Activated CD4-positive, alpha-beta memory T cell treated with anti-CD3 and anti-CD28 coated beads for 36 hours (primary cell): Measurements from ENCODE around the gene CEP78. TPM values are rescaled to one million over a fixed set of nuclear protein-coding genes. Genes with fewer than 3 reads are reported as not detected.
"Not testable (repeated sequence)": the region's sequence is repeated elsewhere in the genome, so short reads cannot be mapped to it uniquely, and the experiment has no call there.

ENCODE experiments used
- CTCF ChIA-PET: fragments of 350-600 bp; sonication (Branson Sonifier 250); formaldehyde crosslinking; loops from one replicate; lab custom pipeline; 2021; ENCODE audit warnings: antibody characterized with exemption, inconsistent platforms; lab: Charles Lee
- POLR2A ChIA-PET: fragments of 350-600 bp; sonication (Branson Sonifier 250); formaldehyde crosslinking; loops from one replicate; lab custom pipeline; 2021; ENCODE audit warnings: antibody characterized with exemption; lab: Charles Lee
- DNase-seq: peaks from one replicate; pipeline ENCODE4 v3.0.0-alpha.2; 2020
- H3K27ac Mint-ChIP-seq: one replicate; pipeline ENCODE4 v1.8.0; 2021; ENCODE audit warnings: mixed read lengths
- H3K27me3 Mint-ChIP-seq: one replicate; pipeline ENCODE4 v1.8.0; 2021; ENCODE audit warnings: mixed read lengths
- H3K36me3 Mint-ChIP-seq: one replicate; pipeline ENCODE4 v1.8.0; 2021; ENCODE audit warnings: mixed read lengths
- H3K4me1 Mint-ChIP-seq: one replicate; pipeline ENCODE4 v1.8.0; 2021; ENCODE audit warnings: low read depth, mixed read lengths
- H3K4me3 Mint-ChIP-seq: one replicate; pipeline ENCODE4 v1.8.0; 2021; ENCODE audit warnings: mild to moderate bottlenecking, mixed read lengths
- H3K9me3 Mint-ChIP-seq: one replicate; pipeline ENCODE4 v1.8.0; 2021; ENCODE audit warnings: mixed read lengths
- intact Hi-C: fragments of 100-400 bp; cut with micrococcal nuclease; formaldehyde crosslinking; loops from one replicate; pipeline ENCODE4 v1.15.1; 2023
- total RNA-seq, 2 experiments: library from RNA; stranded (reverse); gene quantifications; one replicate each; pipeline ENCODE4 v1.2.3, GENCODE V29; 2021

CEP78 gene
- total RNA-seq, 2 experiments from 2014 or later: 40.1 to 42.2 TPM

DNA sequence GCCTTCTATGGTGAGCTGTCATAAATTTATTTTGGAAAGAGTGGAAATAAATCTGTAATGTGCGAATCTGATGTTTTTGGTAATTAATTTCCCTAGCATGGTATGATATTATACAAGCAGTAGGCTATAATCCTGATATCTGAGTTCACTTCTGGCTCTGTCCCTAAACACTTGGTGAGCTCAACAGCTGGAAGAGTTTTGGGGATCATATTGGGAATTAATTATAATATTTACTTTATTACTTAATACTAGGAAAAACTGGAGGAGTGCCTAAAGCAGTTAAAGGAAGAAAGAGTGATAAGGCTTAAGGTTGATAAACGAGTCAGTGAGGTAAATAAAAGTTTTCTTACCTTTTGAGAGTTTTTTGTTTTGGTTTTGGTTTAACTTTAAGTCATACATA is 26.8 kb downstream of the CEP78 start:
- Mint-ChIP-seq H3K27me3 (no peaks in the 10 kb centered on the region), H3K9me3 (no peaks in the 10 kb centered on the region), H3K4me1 (no peaks in the 10 kb centered on the region), H3K4me3 (no peak overlapping the region), H3K27ac (no peak overlapping the region), H3K36me3 (peaks cover 17% of the 10 kb centered on the region)
- CTCF ChIA-PET: interaction anchor here (0.7 to 1.8 kb wide), 3 partner anchors 35 to 107 kb away, joined by 3 to 7 read pairs (median 3); partner anchors contain the start of gene PSAT1
- no peak for DNase-seq
- intact Hi-C loops: no loop called here
- POLR2A ChIA-PET: no interaction called here

- no peaks in the 10 kb centered on the region for H3K4me1 Mint-ChIP-seq
- H3K27ac Mint-ChIP-seq: no peak overlapping the region
- ChIA-PET POLR2A (interaction anchor here (1.0 kb wide), 1 partner anchor 26 kb away, joined by 3 read pairs; no protein-coding TSS in a partner anchor), CTCF (interaction anchor here (1.0 kb wide), 1 partner anchor 10 kb away, joined by 3 read pairs; no protein-coding TSS in a partner anchor)
- H3K9me3 Mint-ChIP-seq: no peaks in the 10 kb centered on the region
- H3K4me3 Mint-ChIP-seq: no peak overlapping the region
- peaks cover 34% of the 10 kb centered on the region for H3K36me3 Mint-ChIP-seq
- intact Hi-C loops: no loop called here
- no peaks in the 10 kb centered on the region for H3K27me3 Mint-ChIP-seq
- no peak for DNase-seq
These were observed 32.0 kb downstream of the CEP78 start for GRCh38 chr9:78267889-78268288.

DNA sequence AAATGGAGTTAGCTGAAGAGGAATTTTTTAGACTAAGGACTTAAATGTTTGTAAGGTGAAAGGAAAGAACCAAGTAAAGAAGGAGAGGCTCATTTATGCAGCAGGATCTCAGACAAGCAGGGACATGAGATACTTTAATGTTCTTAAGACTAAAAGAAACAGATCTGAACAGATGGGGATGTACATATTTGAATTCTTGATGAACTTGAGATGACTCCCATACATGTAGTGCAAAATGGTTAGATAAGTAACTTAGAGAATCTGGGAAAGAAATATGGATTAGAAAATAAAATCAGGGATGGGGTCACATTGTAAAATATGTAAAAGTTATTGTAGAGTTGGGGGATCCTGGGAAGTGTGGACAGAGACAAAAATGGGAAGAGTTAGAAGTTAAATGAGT is 33.9 kb downstream of the CEP78 start:
- no peaks in the 10 kb centered on the region for H3K9me3 Mint-ChIP-seq
- DNase-seq: no peak
- POLR2A ChIA-PET: no interaction called here
- no peak overlapping the region for H3K4me3 Mint-ChIP-seq
- H3K27me3 Mint-ChIP-seq: no peaks in the 10 kb centered on the region
- no peak overlapping the region for H3K27ac Mint-ChIP-seq
- CTCF ChIA-PET: no interaction called here
- H3K4me1 Mint-ChIP-seq: no peaks in the 10 kb centered on the region
- intact Hi-C loops: no loop called here
- H3K36me3 Mint-ChIP-seq: peaks cover 33% of the 10 kb centered on the region

DNA sequence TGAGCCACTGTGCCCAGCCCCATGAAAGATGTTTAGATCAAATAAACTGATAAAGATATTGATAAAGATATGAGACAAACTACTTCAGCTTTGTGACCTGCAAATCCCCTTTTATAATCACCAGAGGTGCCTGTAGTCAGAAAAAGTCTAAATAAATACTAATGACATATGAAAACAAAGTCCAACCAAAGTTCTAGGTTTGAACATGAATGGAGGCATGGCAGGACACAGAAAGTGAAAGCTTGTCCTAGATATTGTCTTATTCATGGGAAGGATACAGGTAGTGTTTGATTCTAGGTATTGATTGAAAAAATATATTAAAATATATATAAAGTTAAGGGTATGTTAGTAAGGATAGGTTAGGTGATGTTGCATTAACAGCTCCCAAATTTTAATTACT is 36.4 kb downstream of the CEP78 start:
- intact Hi-C loops: no loop called here
- H3K4me1 Mint-ChIP-seq: no peaks in the 10 kb centered on the region
- no peak overlapping the region for H3K4me3 Mint-ChIP-seq
- ChIA-PET CTCF (no interaction called here), POLR2A (interaction anchor here (1.5 kb wide), 1 partner anchor 25 kb away, joined by 7 read pairs; the partner anchor contains the start of gene PSAT1)
- DNase-seq: no peak
- no peak overlapping the region for H3K27ac Mint-ChIP-seq
- H3K27me3 Mint-ChIP-seq: no peaks in the 10 kb centered on the region
- H3K9me3 Mint-ChIP-seq: no peaks in the 10 kb centered on the region
- H3K36me3 Mint-ChIP-seq: peaks cover 19% of the 10 kb centered on the region

DNA sequence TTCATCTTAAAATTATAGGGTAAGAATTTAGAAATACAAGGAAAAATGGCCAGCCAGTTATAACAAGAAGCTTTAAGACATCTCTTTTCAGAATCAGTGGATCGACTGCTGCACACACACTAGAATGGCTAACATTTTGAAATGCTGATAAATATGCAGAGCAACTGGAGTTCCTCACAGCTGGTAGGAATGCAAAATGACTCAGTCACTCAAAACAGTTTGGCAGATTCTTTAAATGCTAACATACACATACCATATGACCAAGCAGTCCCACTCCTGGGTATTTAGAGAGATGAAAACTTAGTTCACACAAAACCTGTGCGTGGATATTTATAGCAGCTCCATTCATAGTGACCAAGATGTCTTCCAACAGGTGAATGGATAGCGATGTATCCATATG is 37.9 kb downstream of the CEP78 start:
- Mint-ChIP-seq H3K9me3 (no peaks in the 10 kb centered on the region), H3K4me1 (no peaks in the 10 kb centered on the region), H3K4me3 (no peak overlapping the region), H3K27me3 (no peaks in the 10 kb centered on the region), H3K27ac (no peak overlapping the region), H3K36me3 (peaks cover 12% of the 10 kb centered on the region)
- POLR2A ChIA-PET: no interaction called here
- CTCF ChIA-PET: no interaction called here
- intact Hi-C loops: no loop called here
- no peak for DNase-seq

DNA sequence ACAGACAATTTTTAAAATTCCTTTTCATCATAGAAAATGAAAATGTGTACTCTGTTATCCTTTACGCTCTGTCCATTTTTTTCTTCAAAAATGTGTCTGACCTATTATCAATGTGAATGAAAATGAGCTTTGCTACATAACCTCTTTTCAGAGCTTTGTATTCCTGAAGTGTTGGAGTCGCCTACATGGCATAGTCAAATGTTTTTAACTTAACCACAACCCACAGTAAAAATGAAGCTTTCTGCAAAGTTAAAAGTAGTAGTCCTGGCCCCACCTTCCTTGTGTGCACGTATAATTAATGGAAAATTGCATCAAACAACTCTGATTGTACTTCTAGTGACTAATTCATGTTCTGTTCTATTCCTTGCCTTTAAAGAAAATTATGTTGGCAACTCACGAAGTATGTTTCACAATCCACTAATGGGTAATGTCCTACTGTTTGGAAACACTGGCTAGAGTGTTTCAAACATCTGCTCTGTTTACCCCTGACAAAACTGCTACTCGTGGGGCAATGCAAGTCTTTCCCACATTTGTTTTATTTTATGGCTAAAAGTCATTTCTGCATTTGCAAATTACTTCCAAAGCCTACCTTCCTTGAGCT is 42.4 kb downstream of the CEP78 start:
- peaks cover under 1% of the 10 kb centered on the region for H3K27me3 Mint-ChIP-seq
- ChIA-PET CTCF (interaction anchor here (0.7 to 1.0 kb wide), 3 partner anchors 10 to 163 kb away, joined by 3 read pairs; no protein-coding TSS in a partner anchor), POLR2A (no interaction called here)
- H3K9me3 Mint-ChIP-seq: no peaks in the 10 kb centered on the region
- H3K4me3 Mint-ChIP-seq: no peak overlapping the region
- DNase-seq: no peak
- no peaks in the 10 kb centered on the region for H3K4me1 Mint-ChIP-seq
- intact Hi-C loops: no loop called here
- no peaks in the 10 kb centered on the region for H3K36me3 Mint-ChIP-seq
- no peak overlapping the region for H3K27ac Mint-ChIP-seq

DNA sequence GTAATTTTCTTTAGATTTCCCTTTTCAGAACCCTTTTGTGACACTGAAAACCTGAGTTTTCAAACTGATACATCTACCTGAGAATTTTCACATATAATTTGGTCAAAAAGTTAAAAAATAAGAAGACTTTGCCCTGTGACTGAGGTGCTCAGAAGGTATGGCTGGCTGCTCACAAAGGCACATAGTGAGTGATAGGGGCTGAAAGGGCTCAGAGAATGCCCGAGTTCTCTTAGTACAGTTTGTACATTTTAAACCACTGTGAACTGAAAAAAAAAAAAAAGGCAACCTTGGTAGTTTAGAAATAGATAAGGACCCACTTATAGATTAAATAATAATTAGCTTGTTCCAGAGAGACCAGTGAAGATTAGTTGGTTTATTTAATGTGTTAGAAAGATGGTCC is 42.9 kb downstream of the CEP78 start:
- DNase-seq: no peak
- intact Hi-C loops: no loop called here
- Mint-ChIP-seq H3K36me3 (no peaks in the 10 kb centered on the region), H3K4me3 (no peak overlapping the region), H3K27ac (no peak overlapping the region), H3K27me3 (peaks cover 3% of the 10 kb centered on the region), H3K9me3 (peaks cover under 1% of the 10 kb centered on the region), H3K4me1 (no peaks in the 10 kb centered on the region)
- CTCF ChIA-PET: interaction anchor here (0.7 to 1.0 kb wide), 2 partner anchors 19 to 164 kb away, joined by 3 read pairs; no protein-coding TSS in a partner anchor
- POLR2A ChIA-PET: interaction anchor here (0.6 kb wide), 1 partner anchor 10 kb away, joined by 3 read pairs; no protein-coding TSS in a partner anchor

DNA sequence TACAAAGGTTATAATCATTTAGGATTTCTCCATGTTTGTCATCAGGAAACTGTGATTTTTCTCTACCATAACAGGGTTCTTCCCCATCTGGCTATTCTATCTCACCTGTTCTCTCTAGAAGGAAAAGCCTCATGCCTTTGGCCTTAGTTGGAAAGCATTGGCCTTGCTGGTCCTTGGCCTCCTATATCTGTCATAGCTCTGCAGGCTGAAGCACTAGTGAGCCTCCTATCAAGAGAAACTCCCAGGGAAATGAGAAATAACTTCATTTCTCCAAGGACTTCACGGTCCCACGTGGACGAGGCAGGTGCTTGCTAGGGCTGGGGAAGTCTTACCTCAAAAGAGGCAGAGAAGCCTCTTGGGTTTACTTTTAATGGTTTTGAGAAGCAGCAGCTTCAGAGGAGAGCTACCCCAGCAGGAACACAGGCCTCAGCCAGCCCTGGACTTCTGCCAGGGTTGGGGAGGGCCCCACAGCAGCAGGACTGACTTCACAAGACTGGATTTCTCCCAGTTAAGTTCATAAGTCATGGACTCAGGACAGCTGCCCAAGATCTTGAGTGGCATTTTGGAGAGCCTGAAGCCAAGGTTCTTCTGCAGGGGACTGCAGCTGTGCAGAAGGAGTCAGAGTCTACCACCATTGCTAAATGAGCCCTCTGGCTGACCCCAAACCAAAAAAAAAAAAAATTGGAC is 45.2 kb downstream of the CEP78 start:
- intact Hi-C loops: no loop called here
- Mint-ChIP-seq H3K4me3 (no peak overlapping the region), H3K27ac (no peak overlapping the region), H3K9me3 (peaks cover 2% of the 10 kb centered on the region), H3K4me1 (no peaks in the 10 kb centered on the region), H3K27me3 (peaks cover 3% of the 10 kb centered on the region), H3K36me3 (no peaks in the 10 kb centered on the region)
- no peak for DNase-seq
- CTCF ChIA-PET: no interaction called here
- POLR2A ChIA-PET: no interaction called here

DNA sequence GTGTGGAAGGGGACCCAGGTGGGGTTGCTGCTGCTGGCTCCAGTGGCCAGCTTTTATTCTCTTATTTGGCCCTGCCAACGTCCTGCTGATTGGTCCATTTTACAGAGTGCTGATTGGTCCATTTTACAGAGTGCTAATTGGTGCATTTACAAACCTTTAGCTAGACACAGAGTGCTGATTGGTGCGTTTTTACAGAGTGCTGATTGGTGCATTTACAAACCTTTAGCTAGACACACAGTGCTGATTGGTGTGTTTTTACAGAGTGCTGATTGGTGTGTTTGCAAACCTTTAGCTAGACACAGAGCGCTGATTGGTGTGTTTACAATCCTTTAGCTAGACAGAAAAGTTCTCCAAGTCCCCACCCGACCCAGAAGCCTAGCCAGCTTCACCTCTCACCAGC is 48.3 kb downstream of the CEP78 start:
- CTCF ChIA-PET: interaction anchor here (1.3 kb wide), 1 partner anchor 85 kb away, joined by 4 read pairs; no protein-coding TSS in a partner anchor
- POLR2A ChIA-PET: not testable (repeated sequence)

DNA sequence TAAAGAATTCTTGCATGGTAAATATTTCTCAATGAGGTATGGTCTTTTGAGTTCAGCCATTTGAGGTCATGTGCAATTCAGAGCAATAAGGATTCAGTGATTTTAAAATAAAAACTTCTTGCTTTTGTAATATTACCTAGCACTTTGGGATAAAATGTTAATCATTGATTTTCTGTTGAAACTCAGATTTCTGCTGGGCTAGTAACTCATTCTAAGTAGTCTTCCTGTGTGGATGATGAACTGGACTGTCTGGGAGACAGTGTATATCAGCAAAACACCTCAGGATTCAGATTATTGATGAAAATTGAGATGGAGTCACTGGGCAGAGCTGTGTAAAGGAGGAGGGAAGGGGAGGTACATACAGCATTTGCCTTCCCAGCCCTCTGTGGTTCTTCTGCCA is 50.2 kb downstream of the CEP78 start:
- no peak overlapping the region for H3K27ac Mint-ChIP-seq
- ChIA-PET POLR2A (no interaction called here), CTCF (no interaction called here)
- no peak overlapping the region for H3K4me3 Mint-ChIP-seq
- no peaks in the 10 kb centered on the region for H3K36me3 Mint-ChIP-seq
- peaks cover 3% of the 10 kb centered on the region for H3K27me3 Mint-ChIP-seq
- DNase-seq: no peak
- peaks cover 2% of the 10 kb centered on the region for H3K9me3 Mint-ChIP-seq
- intact Hi-C loops: no loop called here
- no peaks in the 10 kb centered on the region for H3K4me1 Mint-ChIP-seq

More for the DNA sequence above, 48.3 kb downstream of the CEP78 start:
- H3K27me3 Mint-ChIP-seq, H3K9me3 Mint-ChIP-seq, intact Hi-C loops, DNase-seq, H3K4me1 Mint-ChIP-seq, H3K36me3 Mint-ChIP-seq, H3K27ac Mint-ChIP-seq, H3K4me3 Mint-ChIP-seq: not testable (repeated sequence)

- CTCF ChIA-PET: interaction anchor here (0.6 kb wide), 1 partner anchor 794 kb away, joined by 3 read pairs; no protein-coding TSS in a partner anchor
These were observed 51.1 kb downstream of the CEP78 start for GRCh38 chr9:78286946-78287388.

DNA sequence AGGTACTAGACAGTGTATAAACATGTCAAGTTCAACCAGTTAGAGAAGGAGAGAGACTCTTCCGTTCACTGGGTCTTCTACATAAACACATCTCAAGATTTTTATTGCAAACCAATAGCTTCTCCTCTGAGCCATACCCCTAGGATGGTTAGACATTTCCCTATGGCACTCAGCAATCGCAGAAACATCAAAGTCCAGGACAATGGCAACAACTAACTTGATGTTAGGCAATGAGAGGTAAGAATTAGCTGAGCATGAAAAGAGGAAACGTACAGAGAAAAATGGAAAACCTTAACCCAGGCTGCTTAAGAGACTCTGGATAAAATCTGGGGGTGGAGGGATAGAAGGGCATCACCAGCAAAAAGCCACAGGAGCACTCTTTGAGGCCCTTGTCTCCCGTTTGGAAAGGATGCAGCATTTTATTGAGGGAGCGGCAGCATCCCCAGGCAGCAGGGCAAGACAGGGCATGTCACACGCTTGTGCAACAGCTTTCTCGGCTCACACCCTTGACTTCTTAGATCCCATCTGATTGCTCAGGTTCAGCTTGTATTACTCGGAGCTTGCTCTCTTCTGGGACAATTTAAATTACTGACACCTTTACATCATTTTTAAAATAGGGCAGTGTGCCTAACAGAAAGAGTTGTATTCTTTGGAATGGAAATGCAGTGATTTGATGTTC is 52.5 kb downstream of the CEP78 start:
- Mint-ChIP-seq H3K4me1 (peaks cover 8% of the 10 kb centered on the region), H3K27ac (no peak overlapping the region), H3K36me3 (no peaks in the 10 kb centered on the region), H3K4me3 (no peak overlapping the region), H3K27me3 (peaks cover 1% of the 10 kb centered on the region), H3K9me3 (peaks cover 2% of the 10 kb centered on the region)
- intact Hi-C loops: no loop called here
- POLR2A ChIA-PET: interaction anchor here (0.5 kb wide), 1 partner anchor 9 kb away, joined by 3 read pairs; no protein-coding TSS in a partner anchor
- CTCF ChIA-PET: no interaction called here
- no peak for DNase-seq

More at GRCh38 chr9:78286946-78287388, 51.1 kb downstream of the CEP78 start:
- Mint-ChIP-seq H3K9me3 (peaks cover 2% of the 10 kb centered on the region), H3K27ac (no peak overlapping the region), H3K27me3 (peaks cover 3% of the 10 kb centered on the region), H3K4me3 (no peak overlapping the region), H3K4me1 (no peaks in the 10 kb centered on the region), H3K36me3 (no peaks in the 10 kb centered on the region)
- POLR2A ChIA-PET: interaction anchor here (0.6 kb wide), 1 partner anchor 10 kb away, joined by 3 read pairs; the partner anchor contains the start of gene PSAT1
- no peak for DNase-seq
- intact Hi-C loops: no loop called here
